Stimulated activated CD4-positive, alpha-beta T cell treated with anti-CD3 and anti-CD28 coated beads, Interleukin-12 subunit alpha, Interleukin-12 subunit beta, amount 100 ng/mL, for 4 hours (primary cell): Measurements from ENCODE around the gene DUT.

Experiments used
- DNase-seq: peaks from one replicate; pipeline ENCODE4 v3.0.0-alpha.2; 2020

The DUT gene

GRCh38 chr15:48371961-48372360 lies 40.7 kb downstream of the DUT start:
- DNase-seq: no peak

- DNase-seq: no peak
These were observed 42.7 kb downstream of the DUT start for GRCh38 chr15:48373821-48374451.

- DNase-seq: no peak
These were observed 43.2 kb downstream of the DUT start for GRCh38 chr15:48374472-48374871.

- DNase-seq: no peak
These were observed 44.5 kb downstream of the DUT start for GRCh38 chr15:48375767-48376166.

- DNase-seq: no peak
These were observed 49.0 kb downstream of the DUT start for GRCh38 chr15:48380198-48380597.

- DNase-seq: no peak
These were observed 50.6 kb downstream of the DUT start for GRCh38 chr15:48381861-48382260.

GRCh38 chr15:48383031-48383430 lies 51.8 kb downstream of the DUT start:
- no peak for DNase-seq

GRCh38 chr15:48384616-48385015 lies 53.4 kb downstream of the DUT start:
- no peak for DNase-seq

GRCh38 chr15:48385031-48385830 lies 54.0 kb downstream of the DUT start:
- no peak for DNase-seq

GRCh38 chr15:48388016-48388851 lies 57.0 kb downstream of the DUT start:
- no peak for DNase-seq

- no peak for DNase-seq
These were observed 57.7 kb downstream of the DUT start for GRCh38 chr15:48388910-48389309.

- DNase-seq: no peak
These were observed 58.5 kb downstream of the DUT start for GRCh38 chr15:48389691-48390143.

GRCh38 chr15:48391950-48392349 lies 60.7 kb downstream of the DUT start:
- no peak for DNase-seq

GRCh38 chr15:48392356-48392755 lies 61.1 kb downstream of the DUT start:
- DNase-seq: no peak
